Caco-2 (cell line): ENCODE measurements around the gene AKAP8L. TPM values are rescaled to one million over a fixed set of nuclear protein-coding genes. Genes with fewer than 3 reads are reported as not detected.
"Not testable (repeated sequence)": the region's sequence is repeated elsewhere in the genome, so short reads cannot be mapped to it uniquely, and the experiment has no call there.

Source experiments
- BruUV-seq: library from RNA; stranded (reverse); fragments of 400-500 nt; replicated peaks from 2 replicates; lab custom pipeline; 2021; lab: Mats Ljungman, UMichigan
- CTCF ChIA-PET: fragments of 300-600 bp; sonication (Branson Sonifier 250); formaldehyde crosslinking; loops from one replicate; lab custom pipeline; 2022; ENCODE audit warnings: antibody characterized with exemption; lab: Charles Lee
- POLR2A ChIA-PET: fragments of 300-600 bp; sonication (Branson Sonifier 250); formaldehyde crosslinking; loops from one replicate; lab custom pipeline; 2022; ENCODE audit warnings: antibody characterized with exemption; lab: Charles Lee
- DNase-seq, 2 experiments: peaks; one replicate each; pipeline versions ENCODE4 v3.0.0 to v3.0.0-alpha.2; 2020 to 2022
- H3K27me3 ChIP-seq: replicated peaks from 2 replicates; pipeline ENCODE4 v1.6.0; 2011; ENCODE audit warnings: low read length; ENCODE audit not compliant: control insufficient read depth, insufficient read depth
- H3K36me3 ChIP-seq: 2 replicates; pipeline ENCODE4 v1.5.1; 2011; ENCODE audit warnings: low read length; ENCODE audit not compliant: control insufficient read depth, insufficient read depth
- H3K4me1 ChIP-seq: fragments of 250-450 bp; sonication (Bioruptor Pico); 2 replicates; pipeline ENCODE4 v1.5.1; 2020; ENCODE audit warnings: mild to moderate bottlenecking
- H3K4me3 ChIP-seq: 2 replicates; pipeline ENCODE4 v1.5.1; 2011; ENCODE audit warnings: low read depth, mild to moderate bottlenecking, control low read depth, low read length
- H3K9me3 ChIP-seq: fragments of 250-450 bp; sonication (Bioruptor Pico); 2 replicates; pipeline ENCODE4 v1.5.1; 2020; ENCODE audit warnings: mild to moderate bottlenecking, moderate library complexity
- H3K27ac Mint-ChIP-seq: one replicate; pipeline ENCODE4 v1.8.0; 2022; ENCODE audit warnings: mixed read lengths; ENCODE audit not compliant: unreplicated experiment
- H3K27me3 Mint-ChIP-seq: one replicate; pipeline ENCODE4 v1.8.0; 2022; ENCODE audit warnings: mixed read lengths; ENCODE audit not compliant: insufficient read depth, unreplicated experiment
- H3K36me3 Mint-ChIP-seq: one replicate; pipeline ENCODE4 v1.8.0; 2022; ENCODE audit warnings: mild to moderate bottlenecking, mixed read lengths; ENCODE audit not compliant: insufficient read depth, unreplicated experiment
- H3K4me1 Mint-ChIP-seq: one replicate; pipeline ENCODE4 v1.8.0; 2022; ENCODE audit warnings: low read depth, mixed read lengths; ENCODE audit not compliant: unreplicated experiment
- H3K4me3 Mint-ChIP-seq: one replicate; pipeline ENCODE4 v1.8.0; 2022; ENCODE audit warnings: mild to moderate bottlenecking, moderate library complexity, mixed read lengths; ENCODE audit not compliant: unreplicated experiment
- H3K9me3 Mint-ChIP-seq: one replicate; pipeline ENCODE4 v1.8.0; 2022; ENCODE audit warnings: mixed read lengths; ENCODE audit not compliant: unreplicated experiment
- intact Hi-C: fragments of 100-400 bp; cut with micrococcal nuclease; formaldehyde crosslinking; loops from one replicate; pipeline ENCODE4 v1.10.0; 2022; ENCODE audit not compliant: unreplicated experiment
- total RNA-seq: library from RNA; stranded (reverse); gene quantifications from 2 replicates; pipeline ENCODE4 v1.2.3, GENCODE V29; 2022
- TF ChIP-seq, protein P1 (sequence below), 2 experiments: fragments of 200-600 bp in 1 of 2; IDR thresholded peaks; 1 replicate in 1 of 2; 2 replicates in 1 of 2; pipeline versions ENCODE4 v1.5.1 to v1.8.0; 2011 to 2022; ENCODE audit warnings: antibody characterized with exemption in 1 of 2, control low read depth in 1 of 2, inconsistent platforms in 1 of 2, low read depth in 1 of 2, low read length in 1 of 2, mild to moderate bottlenecking in 1 of 2, moderate library complexity in 1 of 2; ENCODE audit not compliant: insufficient read depth in 1 of 2, severe bottlenecking in 1 of 2, unreplicated experiment in 1 of 2

The AKAP8L gene
- total RNA-seq, 1 experiment from 2014 or later: 112 TPM

DNA sequence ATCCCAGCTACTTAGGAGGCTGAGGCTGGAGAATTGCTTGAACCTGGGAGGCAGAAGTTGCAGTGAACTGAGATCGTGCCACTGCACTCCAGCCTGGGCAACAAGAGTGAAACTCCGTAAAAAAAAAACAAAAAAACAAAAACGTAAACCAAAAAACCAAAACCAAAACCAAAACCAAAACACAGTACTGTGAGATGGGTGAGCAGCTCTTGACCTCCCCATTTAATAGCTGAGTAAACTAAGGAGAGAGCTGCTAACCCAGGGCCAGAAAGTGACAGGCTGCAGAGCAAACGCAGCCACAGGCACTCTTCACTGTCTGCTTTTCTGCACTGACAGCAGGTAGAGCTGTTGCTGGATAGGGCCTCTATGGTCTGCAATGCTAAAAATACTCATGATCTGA, 58.8 kb downstream of the AKAP8L start:
- H3K4me3 Mint-ChIP-seq, H3K9me3 Mint-ChIP-seq, BruUV-seq, H3K27me3 ChIP-seq, intact Hi-C loops, H3K9me3 ChIP-seq, H3K4me3 ChIP-seq, DNase-seq, H3K4me1 Mint-ChIP-seq, H3K27me3 Mint-ChIP-seq, H3K36me3 ChIP-seq, H3K27ac Mint-ChIP-seq, H3K4me1 ChIP-seq, CTCF ChIA-PET, POLR2A ChIA-PET: not testable (repeated sequence)
- H3K36me3 Mint-ChIP-seq: peaks cover 91% of the 10 kb centered on the region

DNA sequence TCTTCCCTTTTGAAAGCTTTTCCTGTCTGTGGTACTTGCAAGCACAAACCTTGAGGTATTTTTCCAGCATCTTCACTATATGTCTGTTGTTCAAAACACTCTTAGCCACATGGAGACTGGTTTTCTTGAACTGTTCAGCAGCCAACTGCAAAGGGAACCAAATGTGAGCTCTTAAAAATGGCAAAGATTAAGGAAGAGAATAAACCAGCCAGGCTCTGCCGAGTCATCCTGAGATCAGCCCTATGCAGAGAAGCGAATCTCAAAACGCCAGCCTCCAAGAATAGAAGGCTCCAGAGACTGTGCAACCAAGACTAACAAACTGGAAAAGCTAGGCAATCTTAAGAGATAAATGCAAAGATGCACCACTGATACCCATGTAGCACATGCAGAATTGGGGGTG, 59.9 kb downstream of the AKAP8L start:
- intact Hi-C loops: no loop called here
- H3K27me3 Mint-ChIP-seq: no peaks in the 10 kb centered on the region
- no peaks in the 10 kb centered on the region for H3K9me3 Mint-ChIP-seq
- no peak overlapping the region for H3K27ac Mint-ChIP-seq
- peaks cover 91% of the 10 kb centered on the region for H3K36me3 Mint-ChIP-seq
- POLR2A ChIA-PET: interaction anchor here (0.6 kb wide), 1 partner anchor 60 kb away, joined by 3 read pairs; no protein-coding TSS in a partner anchor
- Histone ChIP-seq H3K27me3 (no peaks in the 10 kb centered on the region), H3K36me3 (peaks cover 1% of the 10 kb centered on the region), H3K4me3 (no peak overlapping the region), H3K4me1 (no peaks in the 10 kb centered on the region), H3K9me3 (no peaks in the 10 kb centered on the region)
- no TSS peak for BruUV-seq
- TF ChIP-seq, protein P1, sequence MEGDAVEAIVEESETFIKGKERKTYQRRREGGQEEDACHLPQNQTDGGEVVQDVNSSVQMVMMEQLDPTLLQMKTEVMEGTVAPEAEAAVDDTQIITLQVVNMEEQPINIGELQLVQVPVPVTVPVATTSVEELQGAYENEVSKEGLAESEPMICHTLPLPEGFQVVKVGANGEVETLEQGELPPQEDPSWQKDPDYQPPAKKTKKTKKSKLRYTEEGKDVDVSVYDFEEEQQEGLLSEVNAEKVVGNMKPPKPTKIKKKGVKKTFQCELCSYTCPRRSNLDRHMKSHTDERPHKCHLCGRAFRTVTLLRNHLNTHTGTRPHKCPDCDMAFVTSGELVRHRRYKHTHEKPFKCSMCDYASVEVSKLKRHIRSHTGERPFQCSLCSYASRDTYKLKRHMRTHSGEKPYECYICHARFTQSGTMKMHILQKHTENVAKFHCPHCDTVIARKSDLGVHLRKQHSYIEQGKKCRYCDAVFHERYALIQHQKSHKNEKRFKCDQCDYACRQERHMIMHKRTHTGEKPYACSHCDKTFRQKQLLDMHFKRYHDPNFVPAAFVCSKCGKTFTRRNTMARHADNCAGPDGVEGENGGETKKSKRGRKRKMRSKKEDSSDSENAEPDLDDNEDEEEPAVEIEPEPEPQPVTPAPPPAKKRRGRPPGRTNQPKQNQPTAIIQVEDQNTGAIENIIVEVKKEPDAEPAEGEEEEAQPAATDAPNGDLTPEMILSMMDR (IDR thresholded peaks at IDR 0.05; ENCODE audit: insufficient read depth in 1 of 2, low read depth in 1 of 2, low read length in 1 of 2, severe bottlenecking in 1 of 2, unreplicated experiment in 1 of 2): no peak
- H3K4me1 Mint-ChIP-seq: no peaks in the 10 kb centered on the region
- DNase-seq: no peak
- CTCF ChIA-PET: no interaction called here
- no peak overlapping the region for H3K4me3 Mint-ChIP-seq

DNA sequence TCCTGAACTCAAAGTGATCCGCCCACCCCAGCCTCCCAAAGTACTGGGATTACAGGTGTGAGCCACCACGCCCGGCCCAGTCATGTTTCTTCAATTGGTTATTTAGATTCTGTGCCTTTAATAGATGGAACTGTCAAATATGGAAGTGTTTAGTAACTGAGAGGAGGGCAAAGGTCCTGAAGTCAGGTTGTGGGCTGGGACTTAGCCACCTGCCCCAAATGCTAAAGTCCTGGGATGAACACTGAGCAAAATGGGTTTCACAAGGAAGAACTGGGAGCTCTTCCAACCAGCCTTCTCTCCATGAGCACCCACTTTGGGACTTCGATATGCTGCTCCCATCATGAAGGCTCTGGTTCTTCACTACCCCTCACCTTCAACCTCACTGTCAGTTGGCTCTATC, 60.9 kb downstream of the AKAP8L start:
- POLR2A ChIA-PET: no interaction called here
- H3K36me3 ChIP-seq: peaks cover 1% of the 10 kb centered on the region

More for the DNA sequence above, 60.9 kb downstream of the AKAP8L start:
- Mint-ChIP-seq H3K9me3 (no peaks in the 10 kb centered on the region), H3K27me3 (no peaks in the 10 kb centered on the region), H3K4me3 (no peak overlapping the region), H3K27ac (no peak overlapping the region), H3K4me1 (no peaks in the 10 kb centered on the region), H3K36me3 (peaks cover 95% of the 10 kb centered on the region)
- Histone ChIP-seq H3K27me3 (no peaks in the 10 kb centered on the region), H3K4me1 (no peaks in the 10 kb centered on the region), H3K4me3 (no peak overlapping the region), H3K9me3 (no peaks in the 10 kb centered on the region)
- CTCF ChIA-PET: interaction anchor here (0.6 kb wide), 1 partner anchor 369 kb away, joined by 4 read pairs; no protein-coding TSS in a partner anchor
- intact Hi-C loops: no loop called here
- BruUV-seq: no TSS peak
- no peak for DNase-seq
- TF ChIP-seq, protein P1 (IDR thresholded peaks at IDR 0.05; ENCODE audit: insufficient read depth in 1 of 2, low read depth in 1 of 2, low read length in 1 of 2, severe bottlenecking in 1 of 2, unreplicated experiment in 1 of 2): no peak
